Endothelial cell of umbilical vein (primary cell): ENCODE measurements around the gene PURB. TPM values are rescaled to one million over a fixed set of nuclear protein-coding genes. Genes with fewer than 3 reads are reported as not detected.

ENCODE experiments used
- BruUV-seq: library from RNA; stranded (reverse); fragments of 400-500 nt; replicated peaks from 2 replicates; lab custom pipeline; 2021; lab: Mats Ljungman, UMichigan
- CTCF ChIA-PET: fragments of 300-600, 350-600 bp; sonication (Branson Sonifier 250); formaldehyde crosslinking; loops from one replicate; lab custom pipeline; 2021; ENCODE audit warnings: antibody characterized with exemption, inconsistent platforms; lab: Charles Lee
- POLR2A ChIA-PET: fragments of 300-600, 350-600 bp; sonication (Branson Sonifier 250); formaldehyde crosslinking; loops from one replicate; lab custom pipeline; 2021; ENCODE audit warnings: antibody characterized with exemption, inconsistent platforms; lab: Charles Lee
- DNase-seq: peaks from one replicate; pipeline ENCODE4 v3.0.0-alpha.2; 2011; ENCODE audit warnings: low read depth, low spot score
- FAIRE-seq: peaks from 2 replicates; lab custom pipeline; 2011; peaks lifted over from hg19 to GRCh38; lab: Jason Lieb, UNC
- H2AFZ ChIP-seq: 2 replicates; pipeline ENCODE4 v1.6.0; 2012; ENCODE audit warnings: low read depth, low read length, control low read depth, inconsistent platforms
- H3K27ac ChIP-seq: 2 replicates; pipeline ENCODE4 v1.5.1; 2011; ENCODE audit warnings: low read depth, mild to moderate bottlenecking, control low read depth, low read length, moderate library complexity; ENCODE audit not compliant: insufficient read depth
- H3K27me3 ChIP-seq, 2 experiments: 2 replicates each; pipeline versions ENCODE4 v1.6.0 to v1.6.1; 2011; ENCODE audit warnings: low read length in 2 of 2, mixed read lengths in 1 of 2; ENCODE audit not compliant: control insufficient read depth in 2 of 2, insufficient read depth in 2 of 2
- H3K36me3 ChIP-seq, 2 experiments: 2 replicates in 1 of 2; 3 replicates in 1 of 2; pipeline ENCODE4 v1.5.1; 2011; ENCODE audit warnings: low read length in 2 of 2, mild to moderate bottlenecking in 1 of 2, moderate library complexity in 1 of 2; ENCODE audit not compliant: control insufficient read depth in 2 of 2, insufficient read depth in 2 of 2; ENCODE audit errors: extremely low read depth in 1 of 2
- H3K4me1 ChIP-seq: 3 replicates; pipeline ENCODE4 v1.5.1; 2011; ENCODE audit warnings: mild to moderate bottlenecking, low read length; ENCODE audit not compliant: control insufficient read depth, insufficient read depth; ENCODE audit errors: extremely low read depth
- H3K4me2 ChIP-seq: 2 replicates; pipeline ENCODE4 v1.6.1; 2011; ENCODE audit warnings: low read length, control low read depth, mixed read lengths; ENCODE audit not compliant: insufficient read depth
- H3K4me3 ChIP-seq, 3 experiments: fragments of 200-600 bp in 1 of 3; sonication (generic), shearing (Covaris generic) in 1 of 3; replicated peaks in 1 of 3; 2 replicates each; pipeline ENCODE4 v1.5.1; 2011 to 2016; ENCODE audit warnings: control low read depth in 3 of 3, low read length in 3 of 3, mild to moderate bottlenecking in 2 of 3, inconsistent platforms in 1 of 3, low read depth in 1 of 3, moderate library complexity in 1 of 3; ENCODE audit not compliant: insufficient read depth in 1 of 3
- H3K79me2 ChIP-seq: 2 replicates; pipeline ENCODE4 v1.6.0; 2012; ENCODE audit warnings: low read length, inconsistent platforms; ENCODE audit not compliant: control insufficient read depth, insufficient read depth
- H3K9ac ChIP-seq: replicated peaks from 2 replicates; pipeline ENCODE3; 2011; ENCODE audit warnings: low read length, control low read depth; ENCODE audit not compliant: insufficient read depth; ENCODE audit errors: extremely low read depth
- H3K9me1 ChIP-seq: replicated peaks from 3 replicates; pipeline ENCODE4 v1.6.0; 2011; ENCODE audit warnings: mild to moderate bottlenecking, low read length; ENCODE audit not compliant: control insufficient read depth, insufficient read depth; ENCODE audit errors: extremely low read depth
- H3K9me3 ChIP-seq: replicated peaks from 2 replicates; pipeline ENCODE4 v1.5.1; 2012; ENCODE audit warnings: low read length, inconsistent platforms; ENCODE audit not compliant: control insufficient read depth, insufficient read depth
- H4K20me1 ChIP-seq: replicated peaks from 2 replicates; pipeline ENCODE3; 2011; ENCODE audit warnings: mild to moderate bottlenecking, low read length; ENCODE audit not compliant: control insufficient read depth, insufficient read depth; ENCODE audit errors: extremely low read depth
- CTCF ChIP-seq, 2 donors: IDR thresholded peaks; 1 replicate in 1 of 2; 2 replicates in 1 of 2; pipeline ENCODE4 v1.5.1; 2011; ENCODE audit warnings: low read length in 2 of 2, mild to moderate bottlenecking in 2 of 2, moderate library complexity in 2 of 2, control low read depth in 1 of 2, inconsistent platforms in 1 of 2, low read depth in 1 of 2; ENCODE audit not compliant: insufficient read depth in 1 of 2; ENCODE audit errors: extremely low read depth in 1 of 2
- EZH2 ChIP-seq: IDR thresholded peaks from 2 replicates; pipeline ENCODE4 v1.6.1; 2012; ENCODE audit warnings: borderline replicate concordance, low read depth, mild to moderate bottlenecking, moderate library complexity, low read length, inconsistent platforms; ENCODE audit not compliant: severe bottlenecking
- FOS ChIP-seq: IDR thresholded peaks from 2 replicates; pipeline ENCODE4 v1.6.1; 2011; ENCODE audit warnings: mild to moderate bottlenecking, low read length, moderate library complexity, borderline replicate concordance; ENCODE audit not compliant: insufficient read depth
- GATA2 ChIP-seq: IDR thresholded peaks from 2 replicates; pipeline ENCODE4 v1.7.0; 2011; ENCODE audit warnings: low read depth, mild to moderate bottlenecking, moderate library complexity, mixed read lengths, low read length; ENCODE audit not compliant: insufficient read length, insufficient read depth
- JUN ChIP-seq: IDR thresholded peaks from 2 replicates; pipeline ENCODE4 v1.6.1; 2011; ENCODE audit warnings: borderline replicate concordance, low read depth; ENCODE audit not compliant: insufficient read length, insufficient read depth
- MAX ChIP-seq: IDR thresholded peaks from 2 replicates; pipeline ENCODE4 v1.6.1; 2011; ENCODE audit not compliant: insufficient read depth, insufficient read length
- MYC ChIP-seq: IDR thresholded peaks from one replicate; pipeline ENCODE4 v1.6.1; 2011; ENCODE audit warnings: mild to moderate bottlenecking, low read depth, low read length
- POLR2A ChIP-seq: IDR thresholded peaks from 2 replicates; pipeline ENCODE4 v1.6.1; 2012; ENCODE audit warnings: low read depth, mild to moderate bottlenecking, control low read depth, low read length
- POLR2AphosphoS5 ChIP-seq: IDR thresholded peaks from 2 replicates; pipeline ENCODE4 v1.6.1; 2012; ENCODE audit warnings: low read depth, mild to moderate bottlenecking, control low read depth, low read length, moderate library complexity; ENCODE audit not compliant: insufficient read depth
- dilution Hi-C: fragments of 300-500 bp; cut with MboI; formaldehyde crosslinking; loops from one replicate; pipeline ENCODE4 v1.15.0; 2019; ENCODE audit warnings: low sequenced_read_pairs; ENCODE audit not compliant: extremely low pct_ligation_motif_present
- intact Hi-C: fragments of 100-400 bp; cut with micrococcal nuclease; formaldehyde crosslinking; loops from one replicate; pipeline ENCODE4 v1.10.0; 2022
- polyA plus RNA-seq, 4 experiments: library from polyadenylated mRNA; depleted of rRNA in 3 of 4; stranded (reverse) in 3 of 4; unstranded in 1 of 4; fragments of >200 nt; gene quantifications; 2 replicates each; pipeline versions ENCODE4 v1.2.1 to v1.2.3, GENCODE V29; 2011 to 2012; ENCODE audit warnings: missing spikeins in 1 of 4
- total RNA-seq: library from RNA; stranded (reverse); gene quantifications from 2 replicates; pipeline ENCODE4 v1.2.3, GENCODE V29; 2021

Gene PURB
- total and polyA plus RNA-seq, 2 donors (not counting 3 experiments of a cell fraction or from before 2014, with no cell fraction given), result 2.7 to 25.5 TPM

- CTCF ChIA-PET, result interaction anchor here (0.7 to 3.5 kb wide), 6 partner anchors 9 to 253 kb away, joined by 3 to 41 read pairs (median 4); no protein-coding TSS in a partner anchor
- H3K4me2 ChIP-seq, result peak overlapping the region; percentile 89
- dilution Hi-C loops (no loop called here), intact Hi-C loops (no loop called here)
- H3K9ac ChIP-seq, result peak overlapping the region; percentile 58
- H3K4me3 ChIP-seq, result peak overlapping the region in 1 of 3 experiments; percentile 78
- H2AFZ ChIP-seq, result no peak overlapping the region
- H3K36me3 ChIP-seq, result no peaks in the 10 kb centered on the region
- peaks cover 10% of the 10 kb centered on the region for H4K20me1 ChIP-seq
- DNase-seq, result no peak
- BruUV-seq, result no TSS peak
- H3K4me1 ChIP-seq, result peaks cover 49% of the 10 kb centered on the region
- no peak for FAIRE-seq
- H3K27me3 ChIP-seq, result no peaks in the 10 kb centered on the region
- H3K9me3 ChIP-seq, result no peaks in the 10 kb centered on the region
- no peaks in the 10 kb centered on the region for H3K9me1 ChIP-seq
- H3K27ac ChIP-seq, result peak overlapping the region; percentile 24
- peaks cover 63% of the 10 kb centered on the region for H3K79me2 ChIP-seq
- TF ChIP-seq EZH2 (no peak), CTCF (IDR thresholded peaks at IDR 0.05; ENCODE audit: extremely low read depth in 1 of 2, insufficient read depth in 1 of 2, low read depth in 1 of 2, low read length in 2 of 2) (no peak), POLR2AphosphoS5 (no peak), GATA2 (no peak), MYC (no peak), MAX (no peak), FOS (no peak), POLR2A (no peak), JUN (no peak)
- POLR2A ChIA-PET, result interaction anchor here (1.3 to 2.4 kb wide), 3 partner anchors 25 to 107 kb away, joined by 3 to 8 read pairs (median 5); partner anchors contain the start of gene H2AZ2
Measured at GRCh38 chr7:44882899-44883298, 2.4 kb downstream of the PURB start.
